Activated naive CD4-positive, alpha-beta T cell (primary cell): ENCODE results near the gene LMBRD1.
"Not testable (repeated sequence)": the region's sequence is repeated elsewhere in the genome, so short reads cannot be mapped to it uniquely, and the experiment has no call there.

Experiments
- DNase-seq, 4 experiments: peaks; one replicate each; lab custom pipeline; 2025; lab: John Stamatoyannopoulos, UW

Gene LMBRD1

GRCh38 chr6:69732640-69733039 is 64.2 kb downstream of the LMBRD1 start:
- no peak for DNase-seq

- no peak for DNase-seq
These were observed 64.8 kb downstream of the LMBRD1 start for GRCh38 chr6:69732045-69732444.

GRCh38 chr6:69729870-69730449 is 66.8 kb downstream of the LMBRD1 start:
- no peak for DNase-seq

GRCh38 chr6:69722683-69723082 is 74.1 kb downstream of the LMBRD1 start:
- DNase-seq: no peak

GRCh38 chr6:69719602-69720193 is 77.1 kb downstream of the LMBRD1 start:
- DNase-seq: no peak

- no peak for DNase-seq
These were observed 90.1 kb downstream of the LMBRD1 start for GRCh38 chr6:69706724-69707123.

GRCh38 chr6:69705954-69706353 is 90.9 kb downstream of the LMBRD1 start:
- no peak for DNase-seq

- DNase-seq: no peak
These were observed 91.9 kb downstream of the LMBRD1 start for GRCh38 chr6:69704916-69705315.

- DNase-seq: no peak
These were observed 97.2 kb downstream of the LMBRD1 start for GRCh38 chr6:69699655-69700054.

- no peak for DNase-seq
These were observed 100.5 kb downstream of the LMBRD1 start for GRCh38 chr6:69696273-69696672.

- no peak for DNase-seq
These were observed 103.0 kb downstream of the LMBRD1 start for GRCh38 chr6:69693762-69694161.

GRCh38 chr6:69690986-69691385 is 105.8 kb downstream of the LMBRD1 start:
- no peak for DNase-seq

GRCh38 chr6:69680302-69680701 is 116.5 kb downstream of the LMBRD1 start:
- no peak for DNase-seq

- DNase-seq: no peak
These were observed 123.5 kb downstream of the LMBRD1 start for GRCh38 chr6:69673298-69673697.

- DNase-seq: no peak
These were observed 127.9 kb downstream of the LMBRD1 start for GRCh38 chr6:69668916-69669315.

GRCh38 chr6:69666779-69667178 is 130.0 kb downstream of the LMBRD1 start:
- DNase-seq: not testable (repeated sequence)

GRCh38 chr6:69665437-69665836 is 131.4 kb downstream of the LMBRD1 start:
- no peak for DNase-seq

- no peak for DNase-seq
These were observed 132.3 kb downstream of the LMBRD1 start for GRCh38 chr6:69664551-69664950.

- DNase-seq: no peak
These were observed 133.6 kb downstream of the LMBRD1 start for GRCh38 chr6:69663215-69663614.

- no peak for DNase-seq
These were observed 146.1 kb downstream of the LMBRD1 start for GRCh38 chr6:69650703-69651102.

- no peak for DNase-seq
These were observed 149.1 kb downstream of the LMBRD1 start for GRCh38 chr6:69647726-69648125.

- DNase-seq: no peak
These were observed 153.1 kb downstream of the LMBRD1 start for GRCh38 chr6:69643688-69644087.

GRCh38 chr6:69632932-69633331 is 163.9 kb downstream of the LMBRD1 start:
- DNase-seq: no peak
